Measurements from ENCODE around the gene VGLL4.

Gene VGLL4

GRCh38 chr3:11510356-11510755 is 133.4 kb downstream of the VGLL4 start:
- Histone ChIP-seq H4K5ac (ENCODE audit: low read length) (no peak overlapping the region), H3K79me1 (ENCODE audit: low read length) (no peaks in the 10 kb centered on the region), H3K9ac (ENCODE audit: low read length) (no peak overlapping the region), H2AK5ac (ENCODE audit: low read length) (no peak overlapping the region), H2BK120ac (ENCODE audit: low read depth, low read length) (no peak overlapping the region), H3K18ac (ENCODE audit: low read length) (no peak overlapping the region), H3K23ac (ENCODE audit: low read length) (no peak overlapping the region), H3K4me1 (ENCODE audit: control insufficient read depth, low read depth, low read length) (peaks cover 10% of the 10 kb centered on the region), H2BK5ac (ENCODE audit: low read length) (no peak overlapping the region), H2BK15ac (replicated peaks; ENCODE audit: low read depth) (no peak overlapping the region), H3K79me2 (ENCODE audit: control insufficient read depth, insufficient read depth, low read length) (no peaks in the 10 kb centered on the region), H3K36me3 (ENCODE audit: control insufficient read depth, insufficient read depth, low read length) (no peaks in the 10 kb centered on the region), H4K8ac (ENCODE audit: low read depth, low read length) (no peak overlapping the region), H3K56ac (ENCODE audit: low read length) (no peak overlapping the region), H3K27ac (ENCODE audit: low read depth, low read length) (no peak overlapping the region), H3K4me3 (ENCODE audit: low read length) (no peak overlapping the region), H3K4ac (ENCODE audit: low read depth, low read length) (no peak overlapping the region), H3K27me3 (ENCODE audit: insufficient read depth, low read length, poor library complexity) (no peaks in the 10 kb centered on the region), H3K4me2 (ENCODE audit: low read length) (no peak overlapping the region)
- no peak for DNase-seq
- WGBS (ENCODE audit: extremely low coverage, insufficient coverage, low lambda C conversion rate) = no CpG with 5 or more reads among the region's 5 CpGs

- Histone ChIP-seq H3K27ac (ENCODE audit: low read depth, low read length) (no peak overlapping the region), H3K4me1 (ENCODE audit: control insufficient read depth, low read depth, low read length) (peaks cover 10% of the 10 kb centered on the region), H3K4ac (ENCODE audit: low read depth, low read length) (no peak overlapping the region), H4K5ac (ENCODE audit: low read length) (no peak overlapping the region), H3K4me2 (ENCODE audit: low read length) (no peak overlapping the region), H3K79me2 (ENCODE audit: control insufficient read depth, insufficient read depth, low read length) (no peaks in the 10 kb centered on the region), H3K23ac (ENCODE audit: low read length) (no peak overlapping the region), H3K36me3 (ENCODE audit: control insufficient read depth, insufficient read depth, low read length) (no peaks in the 10 kb centered on the region), H3K27me3 (ENCODE audit: insufficient read depth, low read length, poor library complexity) (no peaks in the 10 kb centered on the region), H3K56ac (ENCODE audit: low read length) (no peak overlapping the region), H3K4me3 (ENCODE audit: low read length) (no peak overlapping the region), H2BK15ac (replicated peaks; ENCODE audit: low read depth) (no peak overlapping the region), H3K79me1 (ENCODE audit: low read length) (no peaks in the 10 kb centered on the region), H4K8ac (ENCODE audit: low read depth, low read length) (no peak overlapping the region), H2BK120ac (ENCODE audit: low read depth, low read length) (no peak overlapping the region), H2BK5ac (ENCODE audit: low read length) (no peak overlapping the region), H3K9ac (ENCODE audit: low read length) (no peak overlapping the region), H3K18ac (ENCODE audit: low read length) (peak overlapping the region; percentile 41), H2AK5ac (ENCODE audit: low read length) (no peak overlapping the region)
- peak; percentile 16 for DNase-seq
- WGBS (ENCODE audit: extremely low coverage, insufficient coverage, low lambda C conversion rate) = no CpG with 5 or more reads among the region's 5 CpGs
These were observed 133.7 kb downstream of the VGLL4 start for GRCh38 chr3:11510001-11510340.

- H3K4me2 ChIP-seq (ENCODE audit: low read length) = no peak overlapping the region
These were observed 134.3 kb downstream of the VGLL4 start for GRCh38 chr3:11509173-11510000.

GRCh38 chr3:11508346-11509172 is 135.2 kb downstream of the VGLL4 start:
- no peak for DNase-seq
- H3K4me1 ChIP-seq (ENCODE audit: control insufficient read depth, low read depth, low read length) = peaks cover 10% of the 10 kb centered on the region
- no peak overlapping the region for H4K5ac ChIP-seq (ENCODE audit: low read length)
- H3K4me2 ChIP-seq (ENCODE audit: low read length) = no peak overlapping the region
- peak overlapping the region; percentile 8 for H3K9ac ChIP-seq (ENCODE audit: low read length)
- H2BK120ac ChIP-seq (ENCODE audit: low read depth, low read length) = no peak overlapping the region
- no peaks in the 10 kb centered on the region for H3K36me3 ChIP-seq (ENCODE audit: control insufficient read depth, insufficient read depth, low read length)
- no peak overlapping the region for H3K4me3 ChIP-seq (ENCODE audit: low read length)
- no peaks in the 10 kb centered on the region for H3K79me2 ChIP-seq (ENCODE audit: control insufficient read depth, insufficient read depth, low read length)
- WGBS (ENCODE audit: extremely low coverage, insufficient coverage, low lambda C conversion rate) = no CpG with 5 or more reads among the region's 5 CpGs
- H3K27me3 ChIP-seq (ENCODE audit: insufficient read depth, low read length, poor library complexity) = no peaks in the 10 kb centered on the region
- H3K79me1 ChIP-seq (ENCODE audit: low read length) = no peaks in the 10 kb centered on the region
- peak overlapping the region; percentile 22 for H3K56ac ChIP-seq (ENCODE audit: low read length)
- H3K27ac ChIP-seq (ENCODE audit: low read depth, low read length) = no peak overlapping the region
- H3K23ac ChIP-seq (ENCODE audit: low read length) = no peak overlapping the region
- peak overlapping the region; percentile 27 for H3K4ac ChIP-seq (ENCODE audit: low read depth, low read length)
- no peak overlapping the region for H4K8ac ChIP-seq (ENCODE audit: low read depth, low read length)
- no peak overlapping the region for H2AK5ac ChIP-seq (ENCODE audit: low read length)
- no peak overlapping the region for H3K18ac ChIP-seq (ENCODE audit: low read length)
- no peak overlapping the region for H2BK5ac ChIP-seq (ENCODE audit: low read length)
- H2BK15ac ChIP-seq (replicated peaks; ENCODE audit: low read depth) = no peak overlapping the region

More at GRCh38 chr3:11509173-11510000, 134.3 kb downstream of the VGLL4 start:
- Histone ChIP-seq H3K4me1 (ENCODE audit: control insufficient read depth, low read depth, low read length) (peaks cover 10% of the 10 kb centered on the region), H4K8ac (ENCODE audit: low read depth, low read length) (no peak overlapping the region), H3K27ac (ENCODE audit: low read depth, low read length) (no peak overlapping the region), H3K4me3 (ENCODE audit: low read length) (no peak overlapping the region), H3K36me3 (ENCODE audit: control insufficient read depth, insufficient read depth, low read length) (no peaks in the 10 kb centered on the region), H3K79me1 (ENCODE audit: low read length) (no peaks in the 10 kb centered on the region), H3K56ac (ENCODE audit: low read length) (no peak overlapping the region), H3K79me2 (ENCODE audit: control insufficient read depth, insufficient read depth, low read length) (no peaks in the 10 kb centered on the region), H3K4ac (ENCODE audit: low read depth, low read length) (no peak overlapping the region), H4K5ac (ENCODE audit: low read length) (no peak overlapping the region), H3K23ac (ENCODE audit: low read length) (no peak overlapping the region), H2BK5ac (ENCODE audit: low read length) (no peak overlapping the region), H3K18ac (ENCODE audit: low read length) (peak overlapping the region; percentile 41), H2AK5ac (ENCODE audit: low read length) (no peak overlapping the region), H3K9ac (ENCODE audit: low read length) (no peak overlapping the region), H2BK120ac (ENCODE audit: low read depth, low read length) (no peak overlapping the region), H2BK15ac (replicated peaks; ENCODE audit: low read depth) (no peak overlapping the region), H3K27me3 (ENCODE audit: insufficient read depth, low read length, poor library complexity) (no peaks in the 10 kb centered on the region)
- no CpG with 5 or more reads among the region's 9 CpGs for WGBS (ENCODE audit: extremely low coverage, insufficient coverage, low lambda C conversion rate)
- peak; percentile 74 for DNase-seq

GRCh38 chr3:11507719-11508118 is 136.0 kb downstream of the VGLL4 start:
- no peaks in the 10 kb centered on the region for H3K27me3 ChIP-seq (ENCODE audit: insufficient read depth, low read length, poor library complexity)
- H3K56ac ChIP-seq (ENCODE audit: low read length) = no peak overlapping the region
- no peak overlapping the region for H2BK5ac ChIP-seq (ENCODE audit: low read length)
- H2AK5ac ChIP-seq (ENCODE audit: low read length) = no peak overlapping the region
- H3K4ac ChIP-seq (ENCODE audit: low read depth, low read length) = no peak overlapping the region
- no peak overlapping the region for H3K4me2 ChIP-seq (ENCODE audit: low read length)
- no peak overlapping the region for H3K27ac ChIP-seq (ENCODE audit: low read depth, low read length)
- no peak overlapping the region for H3K4me3 ChIP-seq (ENCODE audit: low read length)
- H3K23ac ChIP-seq (ENCODE audit: low read length) = no peak overlapping the region
- no peak overlapping the region for H2BK15ac ChIP-seq (replicated peaks; ENCODE audit: low read depth)
- H3K79me2 ChIP-seq (ENCODE audit: control insufficient read depth, insufficient read depth, low read length) = no peaks in the 10 kb centered on the region
- peak; percentile 14 for DNase-seq
- H3K79me1 ChIP-seq (ENCODE audit: low read length) = no peaks in the 10 kb centered on the region
- no peaks in the 10 kb centered on the region for H3K36me3 ChIP-seq (ENCODE audit: control insufficient read depth, insufficient read depth, low read length)
- H3K18ac ChIP-seq (ENCODE audit: low read length) = no peak overlapping the region
- no peak overlapping the region for H4K5ac ChIP-seq (ENCODE audit: low read length)
- H4K8ac ChIP-seq (ENCODE audit: low read depth, low read length) = no peak overlapping the region
- H2BK120ac ChIP-seq (ENCODE audit: low read depth, low read length) = peak overlapping the region; percentile 9
- H3K4me1 ChIP-seq (ENCODE audit: control insufficient read depth, low read depth, low read length) = peaks cover 10% of the 10 kb centered on the region
- no peak overlapping the region for H3K9ac ChIP-seq (ENCODE audit: low read length)

Data from mesendoderm (in vitro differentiated cells).